ENCODE results near the gene RIC8B.

RIC8B gene

DNA sequence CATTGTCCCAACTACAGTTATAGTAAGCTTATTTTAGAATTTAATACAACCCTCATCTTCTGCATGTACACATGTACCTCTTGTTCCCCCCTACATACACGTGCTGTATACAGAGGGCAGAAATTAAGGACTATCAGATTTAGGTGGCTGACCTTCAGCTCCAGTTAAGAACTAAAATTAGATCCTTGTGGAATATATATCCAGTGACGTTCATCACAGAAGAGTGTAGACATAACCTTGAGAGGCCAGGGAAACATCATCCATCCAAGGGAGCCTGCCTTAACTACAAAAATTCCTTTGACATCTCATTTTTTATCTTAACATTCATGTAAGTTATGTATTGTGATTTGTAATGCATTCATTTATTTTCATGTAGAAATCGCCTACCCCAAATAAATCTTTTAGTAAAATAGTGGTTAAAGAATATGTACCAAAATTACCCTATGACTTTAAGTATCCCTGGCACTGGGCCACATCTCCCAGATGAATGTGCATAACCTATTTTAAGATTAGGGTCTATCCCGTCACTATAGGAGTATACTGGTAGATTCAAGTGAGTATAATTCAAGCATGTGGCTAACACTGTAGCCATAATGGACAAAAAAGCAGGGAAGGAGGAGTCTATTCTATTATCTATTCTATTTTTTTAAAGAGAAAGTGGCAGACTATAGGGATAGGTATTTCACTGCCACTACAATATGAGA lies 27.5 kb downstream of the RIC8B start:
- H3K79me2 ChIP-seq (ENCODE audit: low read length) = no peaks in the 10 kb centered on the region
- H3K4me1 ChIP-seq (ENCODE audit: low read length) = peaks cover 15% of the 10 kb centered on the region
- H3K9ac ChIP-seq (ENCODE audit: low read length) = no peak overlapping the region
- H3K36me3 ChIP-seq (replicated peaks; ENCODE audit: low read depth, low read length) = no peaks in the 10 kb centered on the region
- H3K27me3 ChIP-seq (ENCODE audit: low read depth, low read length) = no peaks in the 10 kb centered on the region
- H2AFZ ChIP-seq (ENCODE audit: low read depth, low read length) = no peak overlapping the region
- H3K4me3 ChIP-seq (ENCODE audit: low read length) = no peak overlapping the region
- TF ChIP-seq, protein P1, sequence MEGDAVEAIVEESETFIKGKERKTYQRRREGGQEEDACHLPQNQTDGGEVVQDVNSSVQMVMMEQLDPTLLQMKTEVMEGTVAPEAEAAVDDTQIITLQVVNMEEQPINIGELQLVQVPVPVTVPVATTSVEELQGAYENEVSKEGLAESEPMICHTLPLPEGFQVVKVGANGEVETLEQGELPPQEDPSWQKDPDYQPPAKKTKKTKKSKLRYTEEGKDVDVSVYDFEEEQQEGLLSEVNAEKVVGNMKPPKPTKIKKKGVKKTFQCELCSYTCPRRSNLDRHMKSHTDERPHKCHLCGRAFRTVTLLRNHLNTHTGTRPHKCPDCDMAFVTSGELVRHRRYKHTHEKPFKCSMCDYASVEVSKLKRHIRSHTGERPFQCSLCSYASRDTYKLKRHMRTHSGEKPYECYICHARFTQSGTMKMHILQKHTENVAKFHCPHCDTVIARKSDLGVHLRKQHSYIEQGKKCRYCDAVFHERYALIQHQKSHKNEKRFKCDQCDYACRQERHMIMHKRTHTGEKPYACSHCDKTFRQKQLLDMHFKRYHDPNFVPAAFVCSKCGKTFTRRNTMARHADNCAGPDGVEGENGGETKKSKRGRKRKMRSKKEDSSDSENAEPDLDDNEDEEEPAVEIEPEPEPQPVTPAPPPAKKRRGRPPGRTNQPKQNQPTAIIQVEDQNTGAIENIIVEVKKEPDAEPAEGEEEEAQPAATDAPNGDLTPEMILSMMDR (IDR thresholded peaks at IDR 0.05; ENCODE audit: low read depth, low read length) = no peak
- no peak for TF ChIP-seq EZH2phosphoT487 (IDR thresholded peaks at IDR 0.05; ENCODE audit: low read depth)
- H3K9me3 ChIP-seq (ENCODE audit: insufficient read depth, low read length) = no peaks in the 10 kb centered on the region
- H3K4me2 ChIP-seq (ENCODE audit: low read length) = peak overlapping the region; percentile 51
- no peaks in the 10 kb centered on the region for H4K20me1 ChIP-seq (ENCODE audit: insufficient read depth, low read length)
- no peak overlapping the region for H3K27ac ChIP-seq (ENCODE audit: low read length)

DNA sequence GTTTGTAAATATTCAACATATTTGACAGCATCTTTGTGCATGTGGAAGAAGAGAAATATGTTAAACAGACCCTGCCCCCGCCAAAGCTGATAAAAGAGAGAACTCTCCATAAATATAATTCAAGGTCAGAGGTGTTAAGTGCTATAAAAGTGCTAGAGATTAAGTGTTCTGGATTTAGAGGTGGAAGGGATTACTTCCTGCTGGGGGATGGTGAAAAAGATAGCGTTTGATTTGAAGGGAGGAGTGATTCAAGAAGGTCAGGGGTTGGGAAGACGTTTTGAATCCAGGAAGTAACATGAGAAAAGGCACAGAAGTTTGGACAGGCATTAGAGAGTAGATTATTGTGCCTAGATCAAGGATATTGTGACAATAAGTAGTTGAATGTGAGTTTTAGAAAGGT lies 30.2 kb downstream of the RIC8B start:
- H3K79me2 ChIP-seq (ENCODE audit: low read length) = no peaks in the 10 kb centered on the region
- no peak overlapping the region for H3K9ac ChIP-seq (ENCODE audit: low read length)
- H3K4me3 ChIP-seq (ENCODE audit: low read length) = no peak overlapping the region
- H3K27me3 ChIP-seq (ENCODE audit: low read depth, low read length) = no peaks in the 10 kb centered on the region
- H3K36me3 ChIP-seq (replicated peaks; ENCODE audit: low read depth, low read length) = no peaks in the 10 kb centered on the region
- no peak overlapping the region for H3K27ac ChIP-seq (ENCODE audit: low read length)
- H2AFZ ChIP-seq (ENCODE audit: low read depth, low read length) = no peak overlapping the region
- H3K4me1 ChIP-seq (ENCODE audit: low read length) = peaks cover 15% of the 10 kb centered on the region
- no peak for TF ChIP-seq EZH2phosphoT487 (IDR thresholded peaks at IDR 0.05; ENCODE audit: low read depth)
- TF ChIP-seq, protein P1 (IDR thresholded peaks at IDR 0.05; ENCODE audit: low read depth, low read length) = no peak
- H3K9me3 ChIP-seq (ENCODE audit: insufficient read depth, low read length) = no peaks in the 10 kb centered on the region
- no peaks in the 10 kb centered on the region for H4K20me1 ChIP-seq (ENCODE audit: insufficient read depth, low read length)
- H3K4me2 ChIP-seq (ENCODE audit: low read length) = no peak overlapping the region

DNA sequence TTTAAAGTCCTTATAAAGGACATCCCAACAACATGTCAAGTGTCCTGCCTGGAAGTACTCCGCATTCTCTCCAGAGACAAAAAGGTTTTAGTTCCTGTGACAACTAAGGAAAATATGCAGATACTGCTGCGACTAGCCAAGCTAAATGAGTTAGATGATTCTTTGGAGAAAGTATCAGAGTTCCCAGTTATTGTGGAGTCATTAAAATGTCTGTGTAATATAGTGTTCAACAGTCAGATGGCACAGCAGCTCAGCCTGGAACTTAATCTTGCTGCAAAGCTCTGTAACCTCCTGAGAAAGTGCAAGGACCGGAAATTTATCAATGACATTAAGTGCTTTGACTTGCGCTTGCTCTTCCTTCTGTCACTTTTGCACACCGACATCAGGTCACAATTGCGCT lies 40.2 kb downstream of the RIC8B start:
- no peaks in the 10 kb centered on the region for H4K20me1 ChIP-seq (ENCODE audit: insufficient read depth, low read length)
- no peak overlapping the region for H3K9ac ChIP-seq (ENCODE audit: low read length)
- no peak overlapping the region for H2AFZ ChIP-seq (ENCODE audit: low read depth, low read length)

DNA sequence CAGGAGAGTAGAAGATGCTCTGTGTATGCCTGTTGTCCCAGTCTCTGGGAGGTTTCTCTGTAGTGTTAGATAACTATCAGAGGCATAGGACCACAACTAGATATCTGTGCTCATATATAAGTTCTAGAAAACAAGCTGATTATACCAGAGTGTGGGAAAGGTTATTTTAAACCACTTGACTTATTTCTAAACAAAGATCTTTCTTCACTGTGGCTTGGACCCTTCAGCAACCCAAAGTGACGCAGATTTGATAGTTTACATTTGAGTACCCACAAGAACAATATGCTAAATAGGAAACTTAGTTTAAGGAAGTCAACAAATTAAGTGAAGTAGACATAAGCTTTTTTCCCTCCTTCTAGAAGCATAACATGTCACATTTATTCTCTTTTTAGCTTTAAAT lies 41.3 kb downstream of the RIC8B start:
- Histone ChIP-seq H3K4me2 (ENCODE audit: low read length) (no peak overlapping the region), H2AFZ (ENCODE audit: low read depth, low read length) (no peak overlapping the region), H3K27me3 (ENCODE audit: low read depth, low read length) (no peaks in the 10 kb centered on the region), H3K79me2 (ENCODE audit: low read length) (no peaks in the 10 kb centered on the region), H3K9me3 (ENCODE audit: insufficient read depth, low read length) (no peaks in the 10 kb centered on the region), H3K36me3 (replicated peaks; ENCODE audit: low read depth, low read length) (peaks cover 12% of the 10 kb centered on the region), H4K20me1 (ENCODE audit: insufficient read depth, low read length) (no peaks in the 10 kb centered on the region), H3K4me3 (ENCODE audit: low read length) (no peak overlapping the region), H3K9ac (ENCODE audit: low read length) (no peak overlapping the region), H3K27ac (ENCODE audit: low read length) (no peak overlapping the region), H3K4me1 (ENCODE audit: low read length) (no peaks in the 10 kb centered on the region)
- TF ChIP-seq, protein P1 (IDR thresholded peaks at IDR 0.05; ENCODE audit: low read depth, low read length) = no peak
- no peak for TF ChIP-seq EZH2phosphoT487 (IDR thresholded peaks at IDR 0.05; ENCODE audit: low read depth)

More for the DNA sequence above, 40.2 kb downstream of the RIC8B start:
- H3K4me3 ChIP-seq (ENCODE audit: low read length) = no peak overlapping the region
- no peak overlapping the region for H3K27ac ChIP-seq (ENCODE audit: low read length)
- H3K79me2 ChIP-seq (ENCODE audit: low read length) = no peaks in the 10 kb centered on the region
- no peak for TF ChIP-seq EZH2phosphoT487 (IDR thresholded peaks at IDR 0.05; ENCODE audit: low read depth)
- TF ChIP-seq, protein P1 (IDR thresholded peaks at IDR 0.05; ENCODE audit: low read depth, low read length) = no peak
- peaks cover 12% of the 10 kb centered on the region for H3K36me3 ChIP-seq (replicated peaks; ENCODE audit: low read depth, low read length)
- H3K27me3 ChIP-seq (ENCODE audit: low read depth, low read length) = no peaks in the 10 kb centered on the region
- no peaks in the 10 kb centered on the region for H3K9me3 ChIP-seq (ENCODE audit: insufficient read depth, low read length)
- H3K4me1 ChIP-seq (ENCODE audit: low read length) = no peaks in the 10 kb centered on the region
- no peak overlapping the region for H3K4me2 ChIP-seq (ENCODE audit: low read length)
